Prostate gland (tissue), 2 donors: Measurements from ENCODE around the gene ACACB.

Source experiments
- CTCF ChIP-seq, 4 experiments: fragments of 200-600 bp in 2 of 4; fragments of 450-650 bp in 2 of 4; sonication (generic) in 2 of 4; IDR thresholded peaks; 1 replicate in 3 of 4; 2 replicates in 1 of 4; pipeline ENCODE4 v1.5.1; 2016 to 2019; ENCODE audit warnings: antibody characterized with exemption in 4 of 4, mild to moderate bottlenecking in 2 of 4, moderate library complexity in 2 of 4
- POLR2A ChIP-seq: fragments of 450-650 bp; IDR thresholded peaks from one replicate; pipeline ENCODE4 v1.6.1; 2016; ENCODE audit warnings: antibody characterized with exemption, mild to moderate bottlenecking
- POLR2AphosphoS5 ChIP-seq: sonication (generic); formaldehyde crosslinking; IDR thresholded peaks from one replicate; pipeline ENCODE4 v1.6.1; 2017; ENCODE audit warnings: antibody characterized with exemption

DNA sequence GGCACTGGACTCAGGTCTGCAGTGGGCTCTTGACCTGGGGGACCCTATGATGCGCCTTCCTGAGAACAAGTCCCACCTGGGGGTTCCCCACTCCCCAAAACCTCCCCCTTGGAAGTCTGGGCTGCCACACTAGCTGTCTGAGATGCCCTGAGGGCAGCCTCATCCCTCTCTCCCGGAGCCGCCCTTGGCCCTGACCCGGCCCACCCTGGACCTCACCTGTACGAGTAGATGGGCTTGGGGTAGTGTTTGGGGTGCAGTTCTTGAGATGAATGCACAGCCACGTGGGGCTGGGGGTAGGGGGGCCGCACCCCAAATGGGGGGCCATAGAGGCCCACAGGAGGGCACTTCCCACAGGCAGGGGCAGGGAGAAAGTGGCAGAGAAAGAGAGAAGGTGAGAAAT, 170.8 kb downstream of the ACACB start:
- TF ChIP-seq POLR2A, result no peak
- no peak for TF ChIP-seq CTCF (IDR thresholded peaks at IDR 0.05)
- no peak for TF ChIP-seq POLR2AphosphoS5
